Measurements from ENCODE around the gene MAP2K5. TPM values are rescaled to one million over a fixed set of nuclear protein-coding genes. Genes with fewer than 3 reads are reported as not detected.
A peak's percentile ranks its signal among the peaks of the same experiment; 100 is the strongest.

Gene MAP2K5
- total RNA-seq, 1 experiment from 2014 or later: 15.0 TPM

GRCh38 chr15:67828278-67828968 lies 285.9 kb downstream of the MAP2K5 start:
- Histone ChIP-seq H4K91ac (ENCODE audit: insufficient read length, low read depth, low read length) (no peak overlapping the region), H3K4me1 (ENCODE audit: insufficient read depth, low read length) (peaks cover 9% of the 10 kb centered on the region; the same call in 1 of the 2 replicates), H3K14ac (ENCODE audit: insufficient read depth, low read length) (no peak overlapping the region; the same call in 1 of the 2 replicates), H3K9ac (ENCODE audit: extremely low read depth, insufficient read length, low read length) (no peak overlapping the region), H3T11ph (ENCODE audit: low read length) (no peak overlapping the region), H3K23me2 (ENCODE audit: insufficient read length, low read depth, low read length, poor library complexity, severe bottlenecking) (peaks cover 7% of the 10 kb centered on the region), H3K27me3 (ENCODE audit: insufficient read depth, low read length) (peaks cover 96% of the 10 kb centered on the region), H2AFZ (ENCODE audit: low read length) (no peak overlapping the region), H4K5ac (ENCODE audit: insufficient read length, low read depth, low read length) (no peak overlapping the region), H3K18ac (ENCODE audit: insufficient read length, low read depth, low read length) (no peak overlapping the region), H2BK5ac (ENCODE audit: insufficient read length, low read length) (no peak overlapping the region), H2BK120ac (ENCODE audit: low read depth, low read length, poor library complexity, severe bottlenecking) (no peak overlapping the region), H3K4me2 (ENCODE audit: insufficient read depth, insufficient read length, low read length) (peak overlapping the region; percentile 9), H3K9me3 (ENCODE audit: control insufficient read depth, low read depth, low read length) (no peaks in the 10 kb centered on the region), H3K79me2 (ENCODE audit: insufficient read depth, low read length) (no peaks in the 10 kb centered on the region), H3K56ac (ENCODE audit: insufficient read length, low read depth, low read length) (no peak overlapping the region), H3K4ac (ENCODE audit: low read depth, low read length) (no peak overlapping the region), H2AK5ac (ENCODE audit: insufficient read length, low read length) (no peak overlapping the region), H3K27ac (ENCODE audit: insufficient read length, low read depth, low read length) (no peak overlapping the region), H3K79me1 (ENCODE audit: insufficient read depth, low read depth, low read length, poor library complexity, severe bottlenecking) (no peaks in the 10 kb centered on the region), H3K23ac (ENCODE audit: insufficient read length, low read depth, low read length) (no peak overlapping the region), H2BK12ac (ENCODE audit: insufficient read length, low read depth, low read length) (no peak overlapping the region), H2BK15ac (ENCODE audit: low read depth, low read length) (no peak overlapping the region), H2BK20ac (ENCODE audit: low read depth, low read length, poor library complexity, severe bottlenecking) (no peak overlapping the region), H4K20me1 (ENCODE audit: control insufficient read depth, insufficient read depth, insufficient read length) (no peaks in the 10 kb centered on the region), H4K8ac (replicated peaks; ENCODE audit: insufficient read length, low read depth, low read length) (no peak overlapping the region)
- H3K9me3 Mint-ChIP-seq: peaks cover 6 to 12% of the 10 kb centered on the region in 2 experiments; a peak in 4 of 5 replicates
- no peak for DNase-seq
- H3K4me3 Mint-ChIP-seq: peak overlapping the region in 1 of 2 experiments; percentile 68; a peak in 3 of 5 replicates
- H3K27ac Mint-ChIP-seq: no peak overlapping the region
- peaks cover 96% of the 10 kb centered on the region for H3K27me3 Mint-ChIP-seq (ENCODE audit: low read depth)
- H3K36me3 Mint-ChIP-seq (ENCODE audit: insufficient read depth in 1 of 3, low read depth in 3 of 3): no peaks in the 10 kb centered on the region; a peak in 5 of 7 replicates
- no CpG with 5 or more reads among the region's 40 CpGs for WGBS (ENCODE audit: extremely low coverage, insufficient read length, low lambda C conversion rate)
- peaks cover 33 to 54% of the 10 kb centered on the region in 2 experiments for H3K4me1 Mint-ChIP-seq
- TF ChIP-seq CTCF (conservative IDR thresholded peaks at IDR 0.05): no peak
